GM12873 (cell line): ENCODE measurements around the gene TMEM178A.

Experiments
- CTCF ChIP-seq: IDR thresholded peaks from 2 replicates; pipeline ENCODE4 v1.5.1; 2012; ENCODE audit warnings: low read depth, mild to moderate bottlenecking, moderate library complexity, low read length, control low read depth; ENCODE audit not compliant: insufficient read depth; ENCODE audit errors: missing control alignments

Gene TMEM178A

GRCh38 chr2:39703181-39703872 is 37.6 kb downstream of the TMEM178A start:
- no peak for TF ChIP-seq CTCF

GRCh38 chr2:39704540-39704939 is 38.8 kb downstream of the TMEM178A start:
- TF ChIP-seq CTCF = no peak

GRCh38 chr2:39705638-39706037 is 39.9 kb downstream of the TMEM178A start:
- no peak for TF ChIP-seq CTCF

GRCh38 chr2:39706312-39706711 is 40.6 kb downstream of the TMEM178A start:
- no peak for TF ChIP-seq CTCF

- TF ChIP-seq CTCF = no peak
These were observed 41.2 kb downstream of the TMEM178A start for GRCh38 chr2:39706945-39707344.

- TF ChIP-seq CTCF = no peak
These were observed 42.3 kb downstream of the TMEM178A start for GRCh38 chr2:39708003-39708402.

GRCh38 chr2:39710807-39711206 is 45.1 kb downstream of the TMEM178A start:
- TF ChIP-seq CTCF = no peak
